Measurements from ENCODE around the gene DSCAM.

DSCAM gene

GRCh38 chr21:40631211-40631610 lies 215.7 kb downstream of the DSCAM start:
- DNase-seq (ENCODE audit: low read depth): no peak
- no peak for TF ChIP-seq CTCF (IDR thresholded peaks at IDR 0.05; ENCODE audit: control insufficient read depth, insufficient read depth, low read depth, low read length, missing control alignments)
- H3K4me3 ChIP-seq (ENCODE audit: control insufficient read depth, low read depth, low read length): no peak overlapping the region

- H3K4me3 ChIP-seq (ENCODE audit: control insufficient read depth, low read depth, low read length): no peak overlapping the region
- TF ChIP-seq CTCF (IDR thresholded peaks at IDR 0.05; ENCODE audit: control insufficient read depth, insufficient read depth, low read depth, low read length, missing control alignments): no peak
- DNase-seq (ENCODE audit: low read depth): no peak
Observed at GRCh38 chr21:40625991-40626390, 221.0 kb downstream of the DSCAM start.

GRCh38 chr21:40623528-40623927 lies 223.4 kb downstream of the DSCAM start:
- no peak for TF ChIP-seq CTCF (IDR thresholded peaks at IDR 0.05; ENCODE audit: control insufficient read depth, insufficient read depth, low read depth, low read length, missing control alignments)
- DNase-seq (ENCODE audit: low read depth): no peak
- no peak overlapping the region for H3K4me3 ChIP-seq (ENCODE audit: control insufficient read depth, low read depth, low read length)

- H3K4me3 ChIP-seq (ENCODE audit: control insufficient read depth, low read depth, low read length): no peak overlapping the region
- TF ChIP-seq CTCF (IDR thresholded peaks at IDR 0.05; ENCODE audit: control insufficient read depth, insufficient read depth, low read depth, low read length, missing control alignments): no peak
- no peak for DNase-seq (ENCODE audit: low read depth)
Observed at GRCh38 chr21:40622531-40622930, 224.4 kb downstream of the DSCAM start.

- no peak overlapping the region for H3K4me3 ChIP-seq (ENCODE audit: control insufficient read depth, low read depth, low read length)
- TF ChIP-seq CTCF (IDR thresholded peaks at IDR 0.05; ENCODE audit: control insufficient read depth, insufficient read depth, low read depth, low read length, missing control alignments): no peak
- no peak for DNase-seq (ENCODE audit: low read depth)
Observed at GRCh38 chr21:40620386-40621145, 226.4 kb downstream of the DSCAM start.

- no peak for TF ChIP-seq CTCF (IDR thresholded peaks at IDR 0.05; ENCODE audit: control insufficient read depth, insufficient read depth, low read depth, low read length, missing control alignments)
Observed at GRCh38 chr21:40618191-40618973, 228.6 kb downstream of the DSCAM start.

More at GRCh38 chr21:40618191-40618973, 228.6 kb downstream of the DSCAM start:
- H3K4me3 ChIP-seq (ENCODE audit: control insufficient read depth, low read depth, low read length): no peak overlapping the region
- no peak for DNase-seq (ENCODE audit: low read depth)
